Neural cell (in vitro differentiated cells): ENCODE measurements around the gene PCDH9. TPM values are rescaled to one million over a fixed set of nuclear protein-coding genes. Genes with fewer than 3 reads are reported as not detected.

ENCODE experiments used
- H2AFZ ChIP-seq: fragments of 200-600, 300-800 bp; sonication (generic), shearing (Covaris generic); 2 replicates; pipeline ENCODE4 v1.6.0; 2014; ENCODE audit warnings: low read depth, mild to moderate bottlenecking, antibody characterized with exemption, low read length, moderate library complexity
- H3F3A ChIP-seq: fragments of 200-600 bp; shearing (Covaris generic); 2 replicates; pipeline ENCODE4 v1.6.1; 2016; ENCODE audit warnings: mild to moderate bottlenecking, moderate library complexity, mixed read lengths, antibody characterized with exemption, low read length; ENCODE audit not compliant: insufficient read depth, poor library complexity, severe bottlenecking
- H3K27ac ChIP-seq: fragments of 200-600, 300-800 bp; sonication (generic), shearing (Covaris generic); 2 replicates; pipeline ENCODE4 v1.5.1; 2014; ENCODE audit warnings: mild to moderate bottlenecking, low read length, moderate library complexity
- H3K27me3 ChIP-seq: fragments of 300-800, 200-600 bp; sonication (generic), shearing (Covaris generic); 2 replicates; pipeline ENCODE4 v1.6.0; 2014; ENCODE audit warnings: mild to moderate bottlenecking, low read depth, low read length, moderate library complexity; ENCODE audit not compliant: insufficient read depth
- H3K36me3 ChIP-seq: fragments of 300-800, 200-600 bp; sonication (generic), shearing (Covaris generic); 2 replicates; pipeline ENCODE4 v1.5.1; 2014; ENCODE audit warnings: mild to moderate bottlenecking, antibody characterized with exemption, low read length, moderate library complexity; ENCODE audit not compliant: insufficient read depth
- H3K4me2 ChIP-seq: fragments of 300-800, 200-600 bp; sonication (generic), shearing (Covaris generic); 2 replicates; pipeline ENCODE4 v1.6.0; 2014; ENCODE audit warnings: mild to moderate bottlenecking, low read length
- H3K4me3 ChIP-seq: fragments of 300-800, 200-600 bp; sonication (generic), shearing (Covaris generic); 2 replicates; pipeline ENCODE4 v1.5.1; 2014; ENCODE audit warnings: mild to moderate bottlenecking, low read length, moderate library complexity
- H3K79me2 ChIP-seq: fragments of 200-600 bp; shearing (Covaris generic); replicated peaks from 2 replicates; pipeline ENCODE4 v1.6.0; 2014; ENCODE audit warnings: mild to moderate bottlenecking, low read length, moderate library complexity; ENCODE audit not compliant: insufficient read depth
- H3K9ac ChIP-seq: fragments of 300-800, 200-600 bp; sonication (generic), shearing (Covaris generic); 2 replicates; pipeline ENCODE4 v1.6.1; 2016; ENCODE audit warnings: mild to moderate bottlenecking, low read length, mixed read lengths
- H3K9me2 ChIP-seq: fragments of 200-600 bp; shearing (Covaris generic); 2 replicates; pipeline ENCODE4 v1.6.1; 2016; ENCODE audit warnings: mild to moderate bottlenecking, low read length, mixed read lengths; ENCODE audit not compliant: insufficient read depth
- H3K9me3 ChIP-seq: fragments of 200-600, 300-800 bp; sonication (generic), shearing (Covaris generic); 2 replicates; pipeline ENCODE4 v1.6.1; 2016; ENCODE audit warnings: mild to moderate bottlenecking, mixed run types, low read length, moderate library complexity, mixed read lengths
- H4K20me1 ChIP-seq: fragments of 200-600 bp; shearing (Covaris generic); 2 replicates; pipeline ENCODE4 v1.6.1; 2016; ENCODE audit warnings: mild to moderate bottlenecking, mixed run types; ENCODE audit not compliant: insufficient read depth
- EP300 ChIP-seq: fragments of 450-650 bp; conservative IDR thresholded peaks from 2 replicates; pipeline ENCODE4 v1.6.1; 2014; ENCODE audit warnings: antibody characterized with exemption, mild to moderate bottlenecking, moderate library complexity; ENCODE audit not compliant: poor library complexity, severe bottlenecking
- EZH2 ChIP-seq: fragments of 200-600, 300-800 bp; shearing (Covaris generic), sonication (generic); IDR thresholded peaks from 2 replicates; pipeline ENCODE4 v1.6.1; 2014; ENCODE audit warnings: antibody characterized with exemption, low read length, borderline replicate concordance, mild to moderate bottlenecking; ENCODE audit not compliant: insufficient read depth, poor library complexity, severe bottlenecking
- MXI1 ChIP-seq: fragments of 450-650 bp; conservative IDR thresholded peaks from 2 replicates; pipeline ENCODE4 v1.6.1; 2014; ENCODE audit warnings: antibody characterized with exemption, mild to moderate bottlenecking; ENCODE audit not compliant: poor library complexity, severe bottlenecking
- POLR2AphosphoS5 ChIP-seq: IDR thresholded peaks from 2 replicates; pipeline ENCODE4 v1.6.1; 2012
- RAD21 ChIP-seq: fragments of 450-650 bp; conservative IDR thresholded peaks from 2 replicates; pipeline ENCODE4 v1.6.1; 2014; ENCODE audit warnings: antibody characterized with exemption, mild to moderate bottlenecking, moderate library complexity
- REST ChIP-seq: IDR thresholded peaks from 2 replicates; pipeline ENCODE4 v1.6.1; 2012; ENCODE audit warnings: borderline replicate concordance
- SMC3 ChIP-seq: fragments of 450-650 bp; conservative IDR thresholded peaks from 2 replicates; pipeline ENCODE4 v1.6.1; 2014; ENCODE audit warnings: antibody characterized with exemption, mild to moderate bottlenecking, moderate library complexity; ENCODE audit not compliant: poor library complexity
- TAF1 ChIP-seq: IDR thresholded peaks from 2 replicates; pipeline ENCODE4 v1.6.1; 2012; ENCODE audit warnings: low read depth
- polyA plus RNA-seq: library from polyadenylated mRNA; depleted of rRNA; stranded (reverse); fragments of >200 nt; gene quantifications from 2 replicates; pipeline ENCODE4 v1.2.3, GENCODE V29; 2014
- TF ChIP-seq, protein P1 (sequence below): fragments of 450-650 bp; IDR thresholded peaks from 2 replicates; pipeline ENCODE4 v1.5.1; 2014; ENCODE audit warnings: antibody characterized with exemption, mild to moderate bottlenecking, moderate library complexity; ENCODE audit not compliant: poor library complexity, severe bottlenecking

Gene PCDH9
- polyA plus RNA-seq, 1 donor from 2014 or later: 4.6 TPM

GRCh38 chr13:66338542-66338941, 891.6 kb downstream of the PCDH9 start:
- no peaks in the 10 kb centered on the region for H3K9me3 ChIP-seq

DNA sequence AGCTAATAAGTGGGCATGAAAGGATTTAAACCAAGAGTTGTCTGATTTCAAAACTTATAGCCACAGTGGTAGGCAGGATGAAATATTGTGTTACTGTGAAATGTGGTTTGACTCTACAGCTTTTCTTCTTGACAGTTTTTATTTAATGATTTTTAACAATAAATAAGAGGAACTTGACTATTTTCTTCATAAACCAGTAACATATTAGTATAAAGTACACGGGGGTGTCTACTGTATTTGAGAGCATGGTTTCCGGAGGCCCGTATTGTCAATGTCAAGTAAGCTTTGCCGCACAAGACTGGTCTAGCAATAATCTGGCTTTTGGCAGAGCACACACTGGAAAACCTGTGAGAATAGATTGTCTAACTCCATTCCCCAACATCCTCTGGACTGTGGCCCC, 894.5 kb downstream of the PCDH9 start:
- H3K79me2 ChIP-seq: no peaks in the 10 kb centered on the region
- no peaks in the 10 kb centered on the region for H3K9me2 ChIP-seq
- no peaks in the 10 kb centered on the region for H3K27me3 ChIP-seq
- H3K4me2 ChIP-seq: no peak overlapping the region
- H3K4me3 ChIP-seq: no peak overlapping the region
- no peaks in the 10 kb centered on the region for H3K9me3 ChIP-seq
- no peaks in the 10 kb centered on the region for H3K36me3 ChIP-seq
- H3K27ac ChIP-seq: no peak overlapping the region
- H3F3A ChIP-seq: no peaks in the 10 kb centered on the region
- H2AFZ ChIP-seq: no peak overlapping the region
- TF ChIP-seq MXI1 (no peak), EZH2 (no peak), POLR2AphosphoS5 (no peak), EP300 (no peak)
- H4K20me1 ChIP-seq: no peaks in the 10 kb centered on the region
- no peak overlapping the region for H3K9ac ChIP-seq

More at GRCh38 chr13:66338542-66338941, 891.6 kb downstream of the PCDH9 start:
- Histone ChIP-seq H3K79me2 (no peaks in the 10 kb centered on the region), H3K9me2 (no peaks in the 10 kb centered on the region), H2AFZ (no peak overlapping the region), H3K4me2 (no peak overlapping the region), H3K27me3 (no peaks in the 10 kb centered on the region), H3K9ac (no peak overlapping the region), H3K36me3 (no peaks in the 10 kb centered on the region), H3F3A (no peaks in the 10 kb centered on the region), H3K4me3 (no peak overlapping the region), H4K20me1 (no peaks in the 10 kb centered on the region), H3K27ac (no peak overlapping the region)
- TF ChIP-seq EZH2: no peak
- no peak for TF ChIP-seq POLR2AphosphoS5
- no peak for TF ChIP-seq RAD21
- TF ChIP-seq TAF1: no peak
- TF ChIP-seq REST: no peak
- no peak for TF ChIP-seq SMC3
- TF ChIP-seq, protein P1, sequence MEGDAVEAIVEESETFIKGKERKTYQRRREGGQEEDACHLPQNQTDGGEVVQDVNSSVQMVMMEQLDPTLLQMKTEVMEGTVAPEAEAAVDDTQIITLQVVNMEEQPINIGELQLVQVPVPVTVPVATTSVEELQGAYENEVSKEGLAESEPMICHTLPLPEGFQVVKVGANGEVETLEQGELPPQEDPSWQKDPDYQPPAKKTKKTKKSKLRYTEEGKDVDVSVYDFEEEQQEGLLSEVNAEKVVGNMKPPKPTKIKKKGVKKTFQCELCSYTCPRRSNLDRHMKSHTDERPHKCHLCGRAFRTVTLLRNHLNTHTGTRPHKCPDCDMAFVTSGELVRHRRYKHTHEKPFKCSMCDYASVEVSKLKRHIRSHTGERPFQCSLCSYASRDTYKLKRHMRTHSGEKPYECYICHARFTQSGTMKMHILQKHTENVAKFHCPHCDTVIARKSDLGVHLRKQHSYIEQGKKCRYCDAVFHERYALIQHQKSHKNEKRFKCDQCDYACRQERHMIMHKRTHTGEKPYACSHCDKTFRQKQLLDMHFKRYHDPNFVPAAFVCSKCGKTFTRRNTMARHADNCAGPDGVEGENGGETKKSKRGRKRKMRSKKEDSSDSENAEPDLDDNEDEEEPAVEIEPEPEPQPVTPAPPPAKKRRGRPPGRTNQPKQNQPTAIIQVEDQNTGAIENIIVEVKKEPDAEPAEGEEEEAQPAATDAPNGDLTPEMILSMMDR: no peak
- TF ChIP-seq MXI1: no peak
- no peak for TF ChIP-seq EP300

DNA sequence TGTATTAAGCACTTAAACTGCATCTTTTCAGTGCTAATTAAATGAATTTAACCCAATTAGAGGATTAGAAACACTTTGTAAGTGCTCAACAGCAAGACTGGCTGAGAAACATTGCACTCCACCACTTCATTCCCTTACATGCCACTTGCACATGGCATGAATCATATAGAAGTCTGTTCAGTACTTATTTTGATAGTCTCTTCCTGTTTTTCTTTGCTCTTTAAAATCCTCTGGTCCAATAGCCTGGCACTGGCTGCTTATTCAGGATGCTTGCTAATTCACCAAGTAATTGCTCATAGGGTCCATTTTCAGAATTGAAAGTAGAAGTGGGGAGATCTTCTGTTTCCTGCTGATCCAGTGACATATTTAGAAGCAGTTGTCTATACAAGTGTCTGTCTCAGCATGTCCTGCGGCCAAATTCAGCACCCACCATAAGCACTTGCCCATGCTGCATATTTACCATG, 900.1 kb downstream of the PCDH9 start:
- Histone ChIP-seq H3K9ac (no peak overlapping the region), H3F3A (peaks cover 5% of the 10 kb centered on the region), H3K27me3 (no peaks in the 10 kb centered on the region), H3K9me2 (no peaks in the 10 kb centered on the region), H3K36me3 (no peaks in the 10 kb centered on the region), H2AFZ (no peak overlapping the region), H3K9me3 (no peaks in the 10 kb centered on the region), H3K4me2 (no peak overlapping the region), H4K20me1 (no peaks in the 10 kb centered on the region), H3K79me2 (no peaks in the 10 kb centered on the region), H3K27ac (no peak overlapping the region), H3K4me3 (no peak overlapping the region)
- TF ChIP-seq RAD21 (no peak), REST (no peak), EZH2 (no peak), POLR2AphosphoS5 (no peak)
- TF ChIP-seq, protein P1: no peak
